Endothelial cell of umbilical vein (primary cell): Measurements from ENCODE around the gene SPDEF.

Experiments
- CTCF ChIP-seq, 2 donors: IDR thresholded peaks; 1 replicate in 1 of 2; 2 replicates in 1 of 2; pipeline ENCODE4 v1.5.1; 2011; ENCODE audit warnings: low read length in 2 of 2, mild to moderate bottlenecking in 2 of 2, moderate library complexity in 2 of 2, control low read depth in 1 of 2, inconsistent platforms in 1 of 2, low read depth in 1 of 2; ENCODE audit not compliant: insufficient read depth in 1 of 2; ENCODE audit errors: extremely low read depth in 1 of 2
- EZH2 ChIP-seq: IDR thresholded peaks from 2 replicates; pipeline ENCODE4 v1.6.1; 2012; ENCODE audit warnings: borderline replicate concordance, low read depth, mild to moderate bottlenecking, moderate library complexity, low read length, inconsistent platforms; ENCODE audit not compliant: severe bottlenecking
- FOS ChIP-seq: IDR thresholded peaks from 2 replicates; pipeline ENCODE4 v1.6.1; 2011; ENCODE audit warnings: mild to moderate bottlenecking, low read length, moderate library complexity, borderline replicate concordance; ENCODE audit not compliant: insufficient read depth
- GATA2 ChIP-seq: IDR thresholded peaks from 2 replicates; pipeline ENCODE4 v1.7.0; 2011; ENCODE audit warnings: low read depth, mild to moderate bottlenecking, moderate library complexity, mixed read lengths, low read length; ENCODE audit not compliant: insufficient read length, insufficient read depth
- JUN ChIP-seq: IDR thresholded peaks from 2 replicates; pipeline ENCODE4 v1.6.1; 2011; ENCODE audit warnings: borderline replicate concordance, low read depth; ENCODE audit not compliant: insufficient read length, insufficient read depth
- MAX ChIP-seq: IDR thresholded peaks from 2 replicates; pipeline ENCODE4 v1.6.1; 2011; ENCODE audit not compliant: insufficient read depth, insufficient read length
- MYC ChIP-seq: IDR thresholded peaks from one replicate; pipeline ENCODE4 v1.6.1; 2011; ENCODE audit warnings: mild to moderate bottlenecking, low read depth, low read length
- POLR2A ChIP-seq: IDR thresholded peaks from 2 replicates; pipeline ENCODE4 v1.6.1; 2012; ENCODE audit warnings: low read depth, mild to moderate bottlenecking, control low read depth, low read length
- POLR2AphosphoS5 ChIP-seq: IDR thresholded peaks from 2 replicates; pipeline ENCODE4 v1.6.1; 2012; ENCODE audit warnings: low read depth, mild to moderate bottlenecking, control low read depth, low read length, moderate library complexity; ENCODE audit not compliant: insufficient read depth

- no peak for TF ChIP-seq CTCF (IDR thresholded peaks at IDR 0.05; ENCODE audit: extremely low read depth in 1 of 2, insufficient read depth in 1 of 2, low read depth in 1 of 2, low read length in 2 of 2)
- no peak for TF ChIP-seq POLR2A
- TF ChIP-seq GATA2: no peak
- TF ChIP-seq POLR2AphosphoS5: no peak
- no peak for TF ChIP-seq FOS
- no peak for TF ChIP-seq EZH2
- no peak for TF ChIP-seq JUN
- TF ChIP-seq MAX: no peak
- TF ChIP-seq MYC: no peak
Measured at GRCh38 chr6:34589140-34589539, 33.0 kb upstream of the SPDEF start.
